Right renal cortex interstitium (tissue), 3 donors: ENCODE measurements around the gene GRIK2. TPM values are rescaled to one million over a fixed set of nuclear protein-coding genes. Genes with fewer than 3 reads are reported as not detected.

ENCODE experiments used
- DNase-seq, 3 donors: peaks; one replicate each; pipeline ENCODE4 v3.0.0-alpha.2; 2013; ENCODE audit warnings: low read depth in 3 of 3, low spot score in 2 of 3
- polyA plus RNA-seq, 3 donors: library from polyadenylated mRNA; unstranded; fragments of 120-200 nt; gene quantifications; one replicate each; pipeline ENCODE4 v1.2.1, GENCODE V29; 2013; ENCODE audit not compliant: insufficient read length in 3 of 3

The GRIK2 gene
- polyA plus RNA-seq, 3 donors, result 12.6 to 17.3 (median 13.7) TPM

- no peak for DNase-seq
These were observed 452.1 kb downstream of the GRIK2 start for GRCh38 chr6:101845621-101846020.

DNA sequence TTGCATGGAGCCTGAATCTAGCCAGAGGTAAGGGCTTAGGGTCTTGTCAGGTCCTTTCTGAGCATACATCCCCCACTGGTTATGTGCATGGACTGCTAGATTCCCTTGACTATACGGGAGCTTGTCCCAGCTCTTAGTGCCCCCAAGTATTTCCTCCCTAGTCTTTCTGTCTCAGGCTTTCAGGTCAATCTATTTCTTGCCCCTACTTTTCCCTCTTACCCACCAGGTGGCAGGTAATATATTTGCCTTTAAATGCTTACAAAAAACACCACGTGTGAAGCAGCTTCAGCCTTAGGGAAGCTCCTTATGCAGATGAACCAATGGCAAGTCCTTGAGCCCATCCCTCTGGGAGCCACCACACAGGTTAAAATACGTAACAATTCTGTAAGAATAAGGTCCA is 454.2 kb downstream of the GRIK2 start:
- DNase-seq, result no peak

- no peak for DNase-seq
These were observed 458.4 kb downstream of the GRIK2 start for GRCh38 chr6:101851911-101852310.

DNA sequence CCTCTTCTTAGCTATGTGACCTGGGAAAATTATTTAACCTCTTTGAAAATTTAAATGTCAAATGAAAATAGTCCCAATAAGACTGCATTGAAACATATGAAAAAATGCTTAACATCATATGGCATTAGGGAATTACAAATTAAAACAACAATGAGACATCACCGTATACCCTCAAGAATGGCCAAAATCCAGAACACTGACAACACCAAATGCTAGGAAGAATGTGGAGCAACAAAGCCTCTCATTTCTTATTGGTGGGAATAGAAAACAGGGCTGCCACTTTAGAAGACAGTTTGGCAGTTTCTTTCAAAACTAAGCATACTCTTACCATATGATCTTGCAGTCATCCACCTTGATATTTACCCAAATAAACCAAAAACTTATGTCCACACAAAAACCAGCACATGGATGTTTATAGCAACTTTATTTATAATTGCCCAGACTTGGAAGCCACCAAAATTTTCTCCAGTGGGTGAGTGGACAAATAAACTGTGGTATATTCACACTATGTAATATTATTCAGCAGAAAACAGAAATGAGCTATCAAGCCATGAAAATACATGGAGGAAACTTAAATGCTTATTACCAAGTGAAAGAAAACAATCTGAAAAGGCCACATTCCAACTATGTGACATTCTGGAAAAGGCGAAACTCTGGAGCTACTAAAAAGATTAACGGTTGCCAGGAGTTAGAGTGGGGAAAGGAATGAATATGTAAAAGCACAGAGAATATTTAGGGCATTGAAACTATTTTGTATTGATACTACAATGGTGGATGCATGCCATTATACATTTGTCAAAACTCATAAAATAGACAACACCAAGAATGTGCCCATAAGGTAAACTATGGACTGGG is 459.9 kb downstream of the GRIK2 start:
- DNase-seq, result no peak

DNA sequence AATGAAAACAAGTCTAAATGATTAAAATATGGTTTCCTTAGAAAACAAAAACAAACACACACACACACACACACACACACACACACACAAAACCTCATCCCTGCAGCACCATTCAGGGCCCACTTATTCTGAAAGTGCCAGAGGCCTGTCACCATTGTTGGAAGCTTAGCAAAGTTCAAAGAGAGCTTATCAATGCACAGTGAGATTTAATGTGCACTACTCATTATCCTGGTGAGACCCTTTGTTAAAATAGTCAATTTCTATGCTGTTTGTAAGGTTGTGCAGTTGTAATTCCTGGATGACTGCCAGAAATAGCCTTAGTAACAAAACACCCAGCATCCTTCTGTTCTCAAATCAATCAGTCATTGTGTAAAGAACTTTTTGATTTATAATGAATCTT is 482.9 kb downstream of the GRIK2 start:
- no peak for DNase-seq

DNA sequence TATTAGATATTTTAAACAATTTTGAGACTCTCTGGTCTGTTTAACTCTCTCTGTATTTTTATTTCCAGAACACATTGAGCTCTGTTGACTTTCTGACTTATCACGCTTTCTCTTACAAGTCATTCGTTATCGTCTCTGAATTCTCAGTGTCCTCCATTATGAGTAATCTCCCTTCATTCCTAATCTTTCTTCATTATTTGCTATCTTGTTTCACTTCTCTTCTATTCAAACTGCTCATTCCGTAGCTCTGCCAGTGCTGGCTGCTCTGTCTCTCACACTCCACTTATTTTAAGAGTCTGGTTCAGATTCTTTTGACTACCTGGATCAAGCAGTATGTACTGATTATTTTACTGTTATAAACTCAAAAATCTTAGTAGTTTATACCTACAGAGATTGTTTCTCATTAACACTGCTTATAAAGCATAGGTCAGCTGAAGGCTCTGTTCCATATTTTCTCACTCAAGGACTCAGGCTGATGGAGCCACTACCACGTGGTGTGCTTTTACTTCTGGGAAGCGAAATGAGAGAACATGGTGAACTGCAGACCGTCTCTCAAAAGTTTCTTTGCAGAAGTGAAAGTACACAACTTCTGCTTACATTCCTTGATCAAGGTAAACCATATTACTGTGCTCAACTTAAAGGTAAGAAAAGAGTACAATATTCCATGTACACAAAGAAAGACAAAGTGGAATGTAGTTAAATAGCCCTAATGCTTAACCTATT is 485.2 kb downstream of the GRIK2 start:
- DNase-seq, result no peak

DNA sequence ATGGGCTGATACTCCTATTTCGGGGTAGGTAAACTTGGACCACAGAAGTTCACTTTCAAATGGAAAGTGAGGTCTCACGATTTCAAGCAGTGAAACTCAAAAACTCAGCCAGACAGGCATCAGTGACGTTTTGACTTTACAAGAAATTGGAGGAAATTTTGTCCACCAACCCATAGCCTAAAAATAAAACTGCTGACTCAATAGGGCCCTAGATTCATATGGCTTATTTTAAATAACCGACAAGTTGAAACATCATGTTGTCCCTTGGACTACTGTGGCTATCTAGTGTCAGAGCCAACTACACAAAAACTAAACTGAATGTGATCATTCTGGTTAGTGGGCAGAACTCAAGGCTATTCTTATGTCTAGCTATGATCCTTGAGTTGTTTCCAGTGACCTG is 486.3 kb downstream of the GRIK2 start:
- DNase-seq, result no peak

DNA sequence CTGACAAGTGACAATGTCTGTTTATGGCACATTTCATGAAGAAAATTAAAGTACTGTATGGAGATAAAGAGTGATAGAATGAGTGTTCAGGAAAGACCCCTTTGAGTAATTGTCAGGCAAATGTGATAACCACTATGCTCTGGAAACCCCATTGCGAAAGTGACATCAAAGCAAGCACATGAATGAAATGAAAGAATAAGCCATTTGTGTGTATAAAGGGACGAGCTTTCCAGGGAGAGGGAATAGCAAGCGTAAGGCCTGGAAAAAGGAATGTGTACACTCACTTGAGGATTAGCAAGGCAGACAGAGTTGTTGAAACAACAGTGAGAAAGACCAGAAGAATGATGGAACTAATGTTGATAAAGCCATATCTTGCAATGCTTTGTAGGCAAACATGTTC is 490.0 kb downstream of the GRIK2 start:
- no peak for DNase-seq

GRCh38 chr6:101887532-101887931 is 494.0 kb downstream of the GRIK2 start:
- DNase-seq, result no peak

DNA sequence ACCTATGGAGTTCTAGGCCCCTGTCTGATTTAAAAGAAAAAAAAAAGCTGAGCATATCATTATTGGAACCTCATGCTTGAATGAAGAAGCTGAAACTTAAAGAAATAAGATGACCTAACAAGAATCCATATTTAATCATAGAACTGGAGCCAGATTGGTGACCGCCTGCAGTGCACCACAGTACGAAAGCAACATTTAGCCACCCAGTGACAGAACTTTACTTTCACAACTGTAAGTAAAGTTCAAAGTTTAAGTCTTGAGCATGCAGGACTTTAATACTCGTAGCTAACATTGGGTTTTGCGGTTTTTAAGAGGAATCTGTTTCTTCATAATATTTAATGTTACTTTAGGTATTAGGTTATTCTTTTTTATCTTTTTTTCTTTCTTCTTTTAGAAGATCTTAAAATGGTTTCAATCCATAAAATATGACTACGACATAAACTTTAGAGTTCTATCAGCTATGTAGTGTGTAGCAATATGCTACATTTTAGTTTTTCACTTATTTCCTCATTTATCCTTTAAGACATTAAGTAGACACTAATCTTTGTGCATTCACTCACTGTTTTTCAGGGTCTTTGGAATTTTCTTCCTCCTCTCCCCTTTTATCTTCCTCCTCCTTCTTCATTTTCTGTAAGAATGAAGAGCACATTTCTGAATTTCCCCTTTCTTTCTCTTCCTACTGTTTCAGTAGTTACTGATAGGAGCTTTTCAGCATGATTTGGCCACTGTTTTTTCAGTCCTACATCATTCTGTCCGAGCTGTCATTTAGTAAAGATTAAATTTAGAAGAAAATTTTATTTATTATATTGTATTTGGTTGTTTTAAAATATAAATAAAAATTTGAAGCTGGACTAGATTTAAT is 514.1 kb downstream of the GRIK2 start:
- no peak for DNase-seq

DNA sequence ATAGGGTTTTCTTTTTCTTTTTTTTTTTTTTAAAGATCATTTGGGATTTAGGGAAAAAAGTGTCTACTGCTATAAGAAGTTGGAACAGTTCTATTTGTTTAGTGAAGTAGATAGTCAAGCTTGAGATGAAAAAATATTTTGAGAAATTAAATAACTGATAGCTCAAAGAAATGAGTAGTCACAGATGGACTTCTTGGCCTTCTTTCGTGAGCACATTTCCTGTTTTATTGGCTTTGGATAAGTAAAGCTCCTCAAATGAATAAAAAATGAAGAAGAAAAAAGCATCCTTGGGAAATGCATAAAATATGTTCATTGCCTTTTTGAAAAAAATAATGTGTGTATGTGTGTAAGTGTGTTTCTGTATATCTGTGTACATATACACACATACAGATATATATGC is 515.9 kb downstream of the GRIK2 start:
- DNase-seq, result no peak

GRCh38 chr6:101912311-101912710 is 518.8 kb downstream of the GRIK2 start:
- DNase-seq, result no peak

GRCh38 chr6:101918471-101918870 is 525.0 kb downstream of the GRIK2 start:
- DNase-seq, result no peak

DNA sequence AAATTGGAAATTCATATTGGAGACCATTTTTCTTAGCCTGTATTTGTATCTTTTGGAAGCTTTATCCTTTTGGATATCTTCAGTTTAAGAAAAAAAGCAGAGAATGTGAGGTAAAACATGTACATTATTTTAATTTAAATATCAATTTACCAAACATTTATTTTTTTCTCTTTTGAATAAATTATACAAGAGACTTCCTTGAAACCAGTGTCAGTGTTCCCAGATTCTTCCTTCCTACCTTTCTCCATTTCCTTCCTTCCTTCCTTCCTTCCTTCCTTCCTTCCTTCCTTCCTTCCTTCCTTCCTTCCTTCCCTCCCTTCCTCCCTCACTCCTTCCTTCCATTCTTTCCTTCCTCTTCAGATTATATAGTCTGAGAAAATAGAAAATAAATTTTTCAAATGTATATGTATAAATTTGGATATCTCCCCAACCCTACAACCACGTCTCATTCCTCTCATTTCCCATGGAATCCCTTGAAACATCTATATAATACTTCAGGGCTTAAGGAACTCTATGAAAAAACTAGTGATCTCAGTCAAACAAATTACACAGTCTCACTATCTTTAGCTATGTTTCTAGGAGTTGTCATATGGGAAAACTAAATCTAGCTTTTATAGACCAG is 528.4 kb downstream of the GRIK2 start:
- no peak for DNase-seq

GRCh38 chr6:101926149-101926925 is 532.8 kb downstream of the GRIK2 start:
- DNase-seq, result no peak

DNA sequence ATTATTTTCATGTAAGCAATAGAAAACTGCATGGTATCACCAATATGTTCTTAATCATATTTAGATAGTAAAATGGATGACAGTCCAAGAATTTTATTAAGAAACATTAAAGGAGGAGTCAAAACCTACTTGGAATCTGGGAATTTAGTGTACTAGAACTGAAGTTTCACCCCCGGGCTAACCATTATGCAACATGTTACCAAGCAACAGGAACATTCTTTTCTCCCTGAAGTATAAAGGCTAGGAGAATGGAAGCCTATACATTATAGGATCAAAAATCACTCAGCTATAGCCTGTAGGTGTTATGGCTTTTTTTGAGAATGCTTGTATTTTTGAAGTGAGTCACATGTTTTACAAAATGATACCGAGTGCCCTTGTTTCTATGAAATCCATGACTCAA is 538.3 kb downstream of the GRIK2 start:
- DNase-seq, result no peak

GRCh38 chr6:101932704-101933103 is 539.2 kb downstream of the GRIK2 start:
- DNase-seq, result no peak

GRCh38 chr6:101935732-101936131 is 542.2 kb downstream of the GRIK2 start:
- DNase-seq, result no peak

DNA sequence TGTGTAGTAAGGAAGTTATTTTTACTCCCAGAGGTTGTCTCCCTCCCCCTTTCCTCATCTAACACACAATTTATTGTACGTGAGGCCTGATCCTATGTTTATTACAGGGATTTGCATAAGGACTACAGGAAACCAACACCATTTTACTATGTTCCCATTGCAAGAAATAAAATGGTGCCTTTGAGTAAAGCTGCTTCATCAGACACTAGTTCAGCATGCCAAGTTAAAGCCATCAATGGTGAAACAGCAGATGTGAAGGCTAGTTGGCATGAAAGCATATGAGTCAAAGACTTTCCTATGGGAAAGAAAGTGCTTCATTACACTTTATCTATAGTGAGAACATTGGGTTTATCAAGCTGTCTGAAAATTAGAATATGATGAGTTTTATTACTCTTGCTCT is 543.0 kb downstream of the GRIK2 start:
- DNase-seq, result no peak

DNA sequence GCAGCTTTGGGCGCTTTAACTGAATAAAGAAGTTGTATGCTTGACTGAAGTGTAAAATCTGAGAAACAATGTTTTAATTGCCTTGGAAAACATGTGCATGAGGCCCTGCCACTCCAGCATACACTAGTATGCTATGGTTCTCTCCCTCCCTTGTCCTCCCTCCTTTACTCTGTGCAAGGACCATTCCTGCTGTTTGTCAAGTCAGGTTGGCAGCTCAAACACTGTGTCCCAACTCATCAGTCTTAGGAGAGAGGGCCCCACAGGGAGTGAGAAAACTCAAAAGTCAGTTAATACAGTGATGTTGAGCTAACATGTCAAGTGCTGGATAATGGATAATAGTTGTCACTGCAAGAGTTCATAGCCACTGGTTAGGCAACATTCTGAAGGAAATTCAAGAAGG is 543.6 kb downstream of the GRIK2 start:
- DNase-seq, result no peak
